Tibial artery (tissue), 4 donors: ENCODE data around the gene SORCS3.

Experiments used
- DNase-seq, 2 donors: peaks; one replicate each; pipeline ENCODE4 v3.0.0-alpha.2; 2019
- H3K27ac ChIP-seq, 2 donors: fragments of 200-600 bp; sonication (generic) in 1 of 2; 1 replicate in 1 of 2; 2 replicates in 1 of 2; pipeline ENCODE4 v1.5.1; 2018 to 2019; ENCODE audit warnings: mild to moderate bottlenecking in 1 of 2
- H3K27me3 ChIP-seq, 2 donors: fragments of 200-600 bp; sonication (generic) in 1 of 2; one replicate each; pipeline versions ENCODE4 v1.5.1 to v1.6.0; 2016 to 2019
- H3K36me3 ChIP-seq, 3 donors: fragments of 200-600 bp; sonication (generic) in 2 of 3; one replicate each; pipeline ENCODE4 v1.5.1; 2016 to 2019; ENCODE audit warnings: mild to moderate bottlenecking in 2 of 3
- H3K4me1 ChIP-seq, 4 donors: fragments of 200-600 bp; sonication (generic) in 2 of 4; 1 replicate in 3 of 4; 2 replicates in 1 of 4; pipeline ENCODE4 v1.5.1; 2016 to 2019
- H3K4me3 ChIP-seq, 2 donors: fragments of 200-600 bp; sonication (generic) in 1 of 2; 1 replicate in 1 of 2; 2 replicates in 1 of 2; pipeline ENCODE4 v1.5.1; 2018 to 2019; ENCODE audit warnings: mild to moderate bottlenecking in 2 of 2
- H3K9me3 ChIP-seq, 3 donors: fragments of 200-600 bp; sonication (generic) in 1 of 3; one replicate each; pipeline ENCODE4 v1.5.1; 2016 to 2019
- intact Hi-C: fragments of 100-400 bp; cut with DNase I; formaldehyde crosslinking; loops from one replicate; pipeline ENCODE4 v1.15.0; 2023; ENCODE audit warnings: low total_unique reads
- TF ChIP-seq, protein P1 (sequence below), 2 experiments: fragments of 200-600 bp in 1 of 2; fragments of 450-650 bp in 1 of 2; IDR thresholded peaks; one replicate each; pipeline ENCODE4 v1.5.1; 2017 to 2019; ENCODE audit warnings: antibody characterized with exemption in 2 of 2, mild to moderate bottlenecking in 1 of 2, moderate library complexity in 1 of 2

SORCS3 gene

DNA sequence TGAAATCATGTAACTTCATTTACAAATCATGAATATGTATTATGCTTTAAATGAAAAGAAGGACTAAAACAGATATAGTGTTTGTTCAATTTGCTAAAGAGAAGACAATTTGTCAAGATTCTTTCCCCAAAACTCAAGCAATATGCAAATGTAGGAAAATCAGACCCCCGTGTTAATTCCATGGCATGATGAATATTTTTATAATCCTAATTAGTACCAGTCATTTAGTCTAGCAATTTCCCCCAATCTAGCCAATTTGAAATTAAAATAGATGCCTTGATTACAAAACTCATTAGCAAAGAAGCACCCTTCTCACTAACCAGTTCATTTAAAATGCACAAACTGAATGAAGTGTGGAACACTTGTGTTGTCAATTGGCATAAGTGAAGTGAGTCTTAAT, 347.6 kb downstream of the SORCS3 start:
- Histone ChIP-seq H3K4me1 (no peaks in the 10 kb centered on the region), H3K4me3 (no peak overlapping the region), H3K9me3 (peaks cover 0 to 5% (median 0%) of the 10 kb centered on the region in 3 donors), H3K27ac (no peak overlapping the region), H3K27me3 (no peaks in the 10 kb centered on the region), H3K36me3 (no peaks in the 10 kb centered on the region)
- intact Hi-C loops = no loop called here
- TF ChIP-seq, protein P1, sequence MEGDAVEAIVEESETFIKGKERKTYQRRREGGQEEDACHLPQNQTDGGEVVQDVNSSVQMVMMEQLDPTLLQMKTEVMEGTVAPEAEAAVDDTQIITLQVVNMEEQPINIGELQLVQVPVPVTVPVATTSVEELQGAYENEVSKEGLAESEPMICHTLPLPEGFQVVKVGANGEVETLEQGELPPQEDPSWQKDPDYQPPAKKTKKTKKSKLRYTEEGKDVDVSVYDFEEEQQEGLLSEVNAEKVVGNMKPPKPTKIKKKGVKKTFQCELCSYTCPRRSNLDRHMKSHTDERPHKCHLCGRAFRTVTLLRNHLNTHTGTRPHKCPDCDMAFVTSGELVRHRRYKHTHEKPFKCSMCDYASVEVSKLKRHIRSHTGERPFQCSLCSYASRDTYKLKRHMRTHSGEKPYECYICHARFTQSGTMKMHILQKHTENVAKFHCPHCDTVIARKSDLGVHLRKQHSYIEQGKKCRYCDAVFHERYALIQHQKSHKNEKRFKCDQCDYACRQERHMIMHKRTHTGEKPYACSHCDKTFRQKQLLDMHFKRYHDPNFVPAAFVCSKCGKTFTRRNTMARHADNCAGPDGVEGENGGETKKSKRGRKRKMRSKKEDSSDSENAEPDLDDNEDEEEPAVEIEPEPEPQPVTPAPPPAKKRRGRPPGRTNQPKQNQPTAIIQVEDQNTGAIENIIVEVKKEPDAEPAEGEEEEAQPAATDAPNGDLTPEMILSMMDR (IDR thresholded peaks at IDR 0.05) = no peak
- DNase-seq = no peak

DNA sequence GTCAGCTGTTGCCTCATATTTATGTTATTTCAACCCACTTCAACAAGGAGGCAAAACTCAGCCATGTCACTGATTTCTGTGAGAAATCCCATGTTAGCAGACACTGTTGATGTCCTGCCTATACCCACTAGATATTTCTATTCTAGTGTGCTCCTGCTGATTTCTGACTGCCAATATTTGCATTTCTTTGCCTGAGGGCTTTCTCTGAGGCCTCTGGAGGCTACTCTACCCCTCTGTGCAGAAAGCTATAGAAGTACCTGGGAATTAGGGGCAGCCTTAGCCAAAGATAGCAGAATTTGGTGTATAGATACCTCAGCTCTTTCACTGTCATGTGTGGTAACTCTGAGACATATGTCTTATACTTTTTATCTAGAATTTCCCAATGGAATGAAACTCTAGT, 348.8 kb downstream of the SORCS3 start:
- H3K4me3 ChIP-seq = no peak overlapping the region
- TF ChIP-seq, protein P1 (IDR thresholded peaks at IDR 0.05) = no peak
- H3K36me3 ChIP-seq = no peaks in the 10 kb centered on the region
- intact Hi-C loops = no loop called here
- H3K9me3 ChIP-seq = peaks cover 0 to 5% (median 0%) of the 10 kb centered on the region in 3 donors
- no peak for DNase-seq
- H3K4me1 ChIP-seq = no peaks in the 10 kb centered on the region
- H3K27me3 ChIP-seq = no peaks in the 10 kb centered on the region
- H3K27ac ChIP-seq = no peak overlapping the region

DNA sequence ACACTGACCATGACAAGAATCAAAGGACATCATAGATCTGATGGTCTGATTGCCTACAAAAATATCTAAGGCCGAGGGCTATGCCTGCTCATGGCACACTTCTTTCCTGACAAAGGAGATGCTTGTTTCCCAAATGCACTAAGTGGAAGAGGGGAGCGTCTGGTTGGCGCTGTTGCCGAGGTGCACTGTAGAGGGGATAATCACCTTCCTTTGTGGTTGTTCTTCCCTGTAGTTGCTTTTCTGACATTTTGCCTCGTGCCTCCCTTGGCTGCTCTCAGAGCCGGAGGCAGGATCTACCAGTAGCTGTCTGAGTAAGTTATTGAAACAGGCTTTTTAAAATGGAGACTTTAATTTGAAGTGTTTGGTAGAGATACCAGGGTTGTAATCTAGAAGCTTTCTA, 352.0 kb downstream of the SORCS3 start:
- Histone ChIP-seq H3K4me3 (no peak overlapping the region), H3K27me3 (no peaks in the 10 kb centered on the region), H3K9me3 (no peaks in the 10 kb centered on the region), H3K36me3 (no peaks in the 10 kb centered on the region), H3K4me1 (no peaks in the 10 kb centered on the region), H3K27ac (no peak overlapping the region)
- no peak for DNase-seq
- TF ChIP-seq, protein P1 (IDR thresholded peaks at IDR 0.05) = no peak
- intact Hi-C loops = no loop called here

DNA sequence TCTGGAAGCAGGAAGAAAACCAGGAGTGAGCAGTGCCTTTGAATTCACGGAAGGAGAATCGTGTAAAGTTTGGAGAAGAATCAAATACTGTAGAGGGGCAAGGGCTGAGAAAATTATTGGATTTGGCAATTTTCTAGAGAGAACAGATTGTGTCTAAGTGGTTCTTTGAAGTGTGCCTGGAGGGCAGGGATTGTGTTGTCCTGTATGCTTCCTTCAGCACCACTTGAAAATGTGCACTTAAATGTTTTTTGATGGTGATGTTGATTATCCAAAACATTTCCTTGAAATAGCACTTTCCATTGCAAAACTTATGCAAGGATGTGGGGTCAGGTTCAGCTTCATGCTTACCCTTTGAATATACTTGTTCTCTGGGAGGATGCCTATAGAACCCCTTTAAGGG, 360.2 kb downstream of the SORCS3 start:
- no peak for DNase-seq
- Histone ChIP-seq H3K9me3 (no peaks in the 10 kb centered on the region), H3K4me3 (no peak overlapping the region), H3K27ac (no peak overlapping the region), H3K36me3 (no peaks in the 10 kb centered on the region), H3K27me3 (no peaks in the 10 kb centered on the region), H3K4me1 (no peaks in the 10 kb centered on the region)
- TF ChIP-seq, protein P1 (IDR thresholded peaks at IDR 0.05) = no peak
- intact Hi-C loops = no loop called here

DNA sequence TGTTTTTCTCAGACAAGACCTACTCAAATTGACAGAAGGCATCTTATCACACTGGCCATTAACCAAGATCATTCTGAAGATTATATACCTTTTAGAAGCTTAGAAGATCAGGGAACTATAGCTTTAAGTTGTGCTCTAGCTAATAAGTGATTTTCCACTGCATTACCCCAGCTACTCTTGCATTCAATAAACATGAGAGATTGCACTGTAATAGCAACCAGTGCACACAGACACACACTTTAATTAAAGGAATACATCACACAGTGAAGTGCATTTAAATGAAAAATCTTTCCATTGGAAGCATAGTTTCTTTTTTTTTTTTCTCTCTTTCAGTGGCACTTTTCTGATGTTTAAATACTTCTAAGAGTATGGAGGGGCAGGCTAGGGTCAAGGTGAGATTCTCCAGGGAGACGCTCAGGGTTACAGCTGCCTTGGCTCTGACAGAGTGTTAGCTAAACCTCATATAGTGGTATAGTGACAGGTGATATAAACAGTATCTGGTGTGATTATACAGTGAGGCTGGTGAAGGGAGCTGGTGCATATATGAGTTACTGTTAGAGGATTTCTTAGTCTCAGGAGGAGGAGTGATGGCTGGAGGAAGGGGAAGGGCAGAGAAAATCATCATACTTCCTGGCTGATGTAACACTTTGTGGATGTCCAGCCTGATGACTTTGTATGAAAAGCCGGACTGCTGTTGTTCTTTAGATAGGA, 369.5 kb downstream of the SORCS3 start:
- intact Hi-C loops = no loop called here
- H3K27ac ChIP-seq = no peak overlapping the region
- H3K4me1 ChIP-seq = no peaks in the 10 kb centered on the region
- DNase-seq = no peak
- H3K27me3 ChIP-seq = no peaks in the 10 kb centered on the region
- H3K9me3 ChIP-seq = no peaks in the 10 kb centered on the region
- H3K4me3 ChIP-seq = no peak overlapping the region
- TF ChIP-seq, protein P1 (IDR thresholded peaks at IDR 0.05) = no peak
- H3K36me3 ChIP-seq = no peaks in the 10 kb centered on the region

DNA sequence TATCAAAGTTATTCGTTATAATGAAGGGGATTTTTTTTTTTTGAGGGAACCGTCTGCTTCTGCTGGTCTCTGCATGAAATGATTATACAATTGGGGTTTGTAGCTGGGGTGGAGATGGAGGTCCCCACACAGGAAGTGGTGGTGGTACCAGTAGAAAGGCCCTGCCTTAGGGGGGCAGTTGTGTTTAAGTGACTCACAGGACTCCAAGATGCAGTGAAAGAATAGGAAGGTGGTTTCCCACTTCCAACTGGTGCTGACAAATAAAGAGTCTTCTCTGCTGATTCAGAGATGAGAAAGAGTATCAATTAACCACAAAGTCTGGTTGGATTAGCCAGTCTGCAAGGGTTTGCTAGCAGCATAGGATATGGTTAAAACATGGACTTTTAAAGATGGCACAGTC, 376.0 kb downstream of the SORCS3 start:
- TF ChIP-seq, protein P1 (IDR thresholded peaks at IDR 0.05) = no peak
- Histone ChIP-seq H3K4me1 (no peaks in the 10 kb centered on the region), H3K27ac (no peak overlapping the region), H3K9me3 (no peaks in the 10 kb centered on the region), H3K36me3 (no peaks in the 10 kb centered on the region), H3K27me3 (no peaks in the 10 kb centered on the region), H3K4me3 (no peak overlapping the region)
- intact Hi-C loops = no loop called here
- DNase-seq = no peak
